GM23338 (cell line): ENCODE data around the gene KIAA0232. TPM values are rescaled to one million over a fixed set of nuclear protein-coding genes. Genes with fewer than 3 reads are reported as not detected.

Source experiments
- ATAC-seq: fragments of 200-7000 bp; cut with Tn5 transposase; 3 replicates; pipeline ENCODE4 v1.9.1; 2020
- DNase-seq: peaks from one replicate; pipeline ENCODE4 v3.0.0-alpha.2; 2015; ENCODE audit warnings: low spot score
- H2AFZ ChIP-seq: fragments of 200-600 bp; sonication (generic); 2 replicates; pipeline ENCODE4 v1.8.0; 2016; ENCODE audit warnings: antibody characterized with exemption, mild to moderate bottlenecking, moderate library complexity
- H3F3A ChIP-seq: fragments of 200-600 bp; sonication (generic); replicated peaks from 2 replicates; pipeline ENCODE4 v1.8.0; 2017; ENCODE audit warnings: antibody characterized with exemption, mixed run types, low read depth
- H3K27ac ChIP-seq: fragments of 200-600 bp; sonication (generic); 2 replicates; pipeline ENCODE4 v1.6.1; 2016; ENCODE audit warnings: low read depth
- H3K27me3 ChIP-seq: fragments of 200-600 bp; sonication (generic); 2 replicates; pipeline ENCODE4 v1.8.0; 2016; ENCODE audit warnings: mild to moderate bottlenecking, mixed run types, moderate library complexity; ENCODE audit not compliant: insufficient read depth
- H3K36me3 ChIP-seq: fragments of 200-600 bp; sonication (generic); 2 replicates; pipeline ENCODE4 v1.8.0; 2016; ENCODE audit warnings: mild to moderate bottlenecking; ENCODE audit not compliant: insufficient read depth
- H3K4me1 ChIP-seq: fragments of 200-600 bp; sonication (generic); 2 replicates; pipeline ENCODE4 v1.8.0; 2016; ENCODE audit warnings: mild to moderate bottlenecking, moderate library complexity; ENCODE audit not compliant: insufficient read depth
- H3K4me2 ChIP-seq: fragments of 200-600 bp; sonication (generic); 2 replicates; pipeline ENCODE4 v1.7.1; 2017; ENCODE audit warnings: mixed run types
- H3K4me3 ChIP-seq: fragments of 200-600 bp; sonication (generic); 2 replicates; pipeline ENCODE4 v1.6.1; 2016; ENCODE audit warnings: mixed run types
- H3K79me2 ChIP-seq: fragments of 200-600 bp; sonication (generic); replicated peaks from 2 replicates; pipeline ENCODE4 v1.8.0; 2017; ENCODE audit warnings: mild to moderate bottlenecking; ENCODE audit not compliant: insufficient read depth
- H3K9me2 ChIP-seq: fragments of 200-600 bp; sonication (generic); 2 replicates; pipeline ENCODE4 v1.8.0; 2017; ENCODE audit not compliant: insufficient read depth
- H4K20me1 ChIP-seq: fragments of 200-600 bp; sonication (generic); replicated peaks from 2 replicates; pipeline ENCODE4 v1.8.0; 2017; ENCODE audit warnings: mild to moderate bottlenecking; ENCODE audit not compliant: insufficient read depth
- H3K27ac Mint-ChIP-seq: 2 replicates; pipeline ENCODE4 v1.8.0; 2020; ENCODE audit warnings: inconsistent platforms, mild to moderate bottlenecking, moderate library complexity, mixed read lengths
- H3K27me3 Mint-ChIP-seq: 3 replicates; pipeline ENCODE4 v1.8.0; 2022; ENCODE audit warnings: low read depth, mild to moderate bottlenecking, moderate library complexity, mixed read lengths, inconsistent platforms; ENCODE audit not compliant: insufficient read depth, poor library complexity
- H3K36me3 Mint-ChIP-seq: 3 replicates; pipeline ENCODE4 v1.8.0; 2021; ENCODE audit warnings: low read depth, mild to moderate bottlenecking, inconsistent platforms, moderate library complexity, mixed read lengths
- H3K4me1 Mint-ChIP-seq: 3 replicates; pipeline ENCODE4 v1.8.0; 2020; ENCODE audit warnings: mild to moderate bottlenecking, inconsistent platforms, mixed read lengths
- H3K4me3 Mint-ChIP-seq: 3 replicates; pipeline ENCODE4 v1.8.0; 2021; ENCODE audit warnings: moderate library complexity, mild to moderate bottlenecking, inconsistent platforms, mixed read lengths
- H3K9me3 Mint-ChIP-seq: 3 replicates; pipeline ENCODE4 v1.8.0; 2020; ENCODE audit warnings: moderate library complexity, mild to moderate bottlenecking, inconsistent platforms, mixed read lengths
- ETS1 ChIP-seq: IDR thresholded peaks from 2 replicates; pipeline ENCODE4 v1.6.1; 2016; ENCODE audit warnings: antibody characterized with exemption
- JUNB ChIP-seq: IDR thresholded peaks from one replicate; pipeline ENCODE4 v1.6.1; 2016; ENCODE audit warnings: antibody characterized with exemption; ENCODE audit not compliant: unreplicated experiment
- POLR2AphosphoS5 ChIP-seq: IDR thresholded peaks from 2 replicates; pipeline ENCODE4 v1.6.1; 2016; ENCODE audit warnings: antibody characterized with exemption, low read depth
- REST ChIP-seq: IDR thresholded peaks from one replicate; pipeline ENCODE4 v1.6.1; 2018; ENCODE audit warnings: antibody characterized with exemption; ENCODE audit not compliant: unreplicated experiment
- ZNF462 ChIP-seq: fragments of 250-450 bp; sonication (Bioruptor Pico); IDR thresholded peaks from 2 replicates; pipeline ENCODE4 v1.5.0; 2020; ENCODE audit warnings: mild to moderate bottlenecking, moderate library complexity
- polyA plus RNA-seq: library from polyadenylated mRNA; unstranded; fragments of >200 nt; fragmentation: Nextera tagmentation; extraction: Ambion mirVana; gene quantifications from 2 replicates; pipeline ENCODE4 v1.2.1, GENCODE V29; 2016
- total RNA-seq: library from RNA; depleted of rRNA; stranded (reverse); fragments of >200 nt; shearing (Covaris generic); gene quantifications from 2 replicates; pipeline ENCODE4 v1.2.3, GENCODE V29; 2014

Gene KIAA0232
- total and polyA plus RNA-seq, 2 experiments from 2014 or later: 14.3 to 34.9 TPM

GRCh38 chr4:6811165-6811564, 28.6 kb downstream of the KIAA0232 start:
- ATAC-seq (no peak), DNase-seq (no peak)
- Mint-ChIP-seq H3K9me3 (no peaks in the 10 kb centered on the region), H3K4me1 (peaks cover 13% of the 10 kb centered on the region; the same call in 2 of the 3 replicates), H3K27ac (no peak overlapping the region), H3K27me3 (no peaks in the 10 kb centered on the region), H3K36me3 (no peaks in the 10 kb centered on the region; the same call in 2 of the 3 replicates), H3K4me3 (no peak overlapping the region)
- Histone ChIP-seq H3K4me2 (no peak overlapping the region), H3K4me3 (no peak overlapping the region), H3K79me2 (peaks cover 88% of the 10 kb centered on the region), H3K27ac (no peak overlapping the region), H3K9me2 (no peaks in the 10 kb centered on the region), H3K27me3 (no peaks in the 10 kb centered on the region), H3K4me1 (peaks cover 8% of the 10 kb centered on the region; the same call in 1 of the 2 replicates), H3K36me3 (no peaks in the 10 kb centered on the region), H2AFZ (no peak overlapping the region), H3F3A (no peaks in the 10 kb centered on the region), H4K20me1 (peaks cover 37% of the 10 kb centered on the region)
- TF ChIP-seq POLR2AphosphoS5 (no peak), JUNB (no peak), REST (no peak)

- no peak for ATAC-seq
- H3K4me3 Mint-ChIP-seq: no peak overlapping the region
- Histone ChIP-seq H3K27me3 (no peaks in the 10 kb centered on the region), H3F3A (no peaks in the 10 kb centered on the region), H3K4me3 (no peak overlapping the region), H3K27ac (no peak overlapping the region), H3K4me1 (peaks cover 8% of the 10 kb centered on the region; the same call in 1 of the 2 replicates), H2AFZ (no peak overlapping the region), H3K9me2 (no peaks in the 10 kb centered on the region), H3K4me2 (no peak overlapping the region), H3K79me2 (peaks cover 90% of the 10 kb centered on the region), H3K36me3 (no peaks in the 10 kb centered on the region), H4K20me1 (peaks cover 33% of the 10 kb centered on the region)
- H3K27me3 Mint-ChIP-seq: no peaks in the 10 kb centered on the region
- peaks cover 8% of the 10 kb centered on the region; the same call in 2 of the 3 replicates for H3K4me1 Mint-ChIP-seq
- no peak for DNase-seq
- peaks cover 6% of the 10 kb centered on the region; the same call in 2 of the 3 replicates for H3K36me3 Mint-ChIP-seq
- no peak overlapping the region for H3K27ac Mint-ChIP-seq
- no peak for TF ChIP-seq ZNF462
- no peak for TF ChIP-seq JUNB
- TF ChIP-seq ETS1: no peak
- peaks cover under 1% of the 10 kb centered on the region; the same call in 1 of the 3 replicates for H3K9me3 Mint-ChIP-seq
Measured at GRCh38 chr4:6812766-6813165, 30.2 kb downstream of the KIAA0232 start.
